ENCODE results near the gene OR10R2.
"Not testable (repeated sequence)": the region's sequence is repeated elsewhere in the genome, so short reads cannot be mapped to it uniquely, and the experiment has no call there.

Gene OR10R2, protein sequence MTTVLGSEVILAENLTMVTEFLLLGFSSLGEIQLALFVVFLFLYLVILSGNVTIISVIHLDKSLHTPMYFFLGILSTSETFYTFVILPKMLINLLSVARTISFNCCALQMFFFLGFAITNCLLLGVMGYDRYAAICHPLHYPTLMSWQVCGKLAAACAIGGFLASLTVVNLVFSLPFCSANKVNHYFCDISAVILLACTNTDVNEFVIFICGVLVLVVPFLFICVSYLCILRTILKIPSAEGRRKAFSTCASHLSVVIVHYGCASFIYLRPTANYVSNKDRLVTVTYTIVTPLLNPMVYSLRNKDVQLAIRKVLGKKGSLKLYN

GRCh38 chr1:158471920-158472319, at the start of gene OR10R2:
OR10R2 (plus strand) TSS chr1:158472220; CDS start chr1:158472326, 106 bp downstream.
- no peak for DNase-seq

DNA sequence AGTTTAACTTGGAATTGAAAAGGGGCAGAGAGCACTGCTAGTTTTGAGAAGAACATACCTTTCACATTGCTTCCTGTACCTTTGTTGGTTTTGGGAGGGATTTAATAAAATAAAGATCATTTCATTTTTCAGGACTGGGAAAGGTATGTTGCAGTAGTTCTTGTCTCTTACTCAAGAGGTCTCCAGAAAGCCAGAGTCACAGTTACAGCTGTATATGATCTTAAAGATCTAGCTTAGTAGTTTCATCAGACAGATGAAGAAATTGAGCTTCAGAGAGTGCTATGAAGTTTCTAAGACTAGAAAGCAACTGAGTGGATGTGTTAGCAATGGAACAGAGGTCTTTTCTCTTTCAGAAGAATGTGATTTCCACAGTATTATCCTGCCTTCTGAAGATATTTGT, 47.0 kb upstream of the OR10R2 start:
- DNase-seq: no peak

DNA sequence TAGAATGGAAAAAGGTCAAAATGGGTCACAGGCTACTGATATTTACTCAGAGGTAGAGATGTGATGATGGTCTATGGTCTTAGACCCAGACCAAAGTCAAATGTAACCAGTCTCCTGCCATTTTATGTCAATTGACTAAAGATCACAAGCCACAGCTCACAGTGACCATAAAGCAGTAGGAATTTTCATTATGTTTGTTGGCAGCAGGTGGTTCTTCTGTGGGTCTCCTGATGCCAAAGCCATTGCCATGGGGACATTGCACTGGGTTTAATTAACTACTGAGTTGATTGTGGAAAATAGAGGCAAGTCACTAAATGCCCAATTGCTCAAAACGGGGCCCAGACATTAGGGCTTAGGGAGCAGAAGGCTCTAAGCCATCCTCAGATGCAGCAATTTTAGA, 45.9 kb upstream of the OR10R2 start, which contains the start of gene OR10K2:
TSS of gene OR10K2 (minus strand) at position 101 of the 400 bp plus-strand sequence. CDS start 5,371 bp downstream, outside the sequence.
- no peak for DNase-seq

DNA sequence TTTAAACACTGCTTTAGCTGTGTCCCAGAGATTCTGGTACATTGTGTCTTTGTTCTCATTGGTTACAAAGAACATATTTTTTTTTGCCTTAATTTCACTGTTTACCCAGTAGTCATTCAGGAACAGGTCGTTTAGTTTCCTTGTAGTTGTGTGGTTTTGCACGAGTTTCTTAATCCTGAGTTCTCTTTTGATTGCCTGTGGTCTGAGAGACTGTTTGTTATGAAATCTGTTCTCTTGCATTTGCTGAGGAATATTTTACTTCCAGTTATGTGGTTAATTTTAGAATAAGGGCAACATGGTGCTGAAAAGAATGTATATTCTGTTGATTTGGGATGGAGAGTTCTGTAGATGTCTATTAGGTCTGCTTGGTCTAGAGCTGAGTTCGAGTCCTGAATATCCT, 41.9 kb upstream of the OR10R2 start:
- not testable (repeated sequence) for DNase-seq

GRCh38 chr1:158434741-158435140, 37.3 kb upstream of the OR10R2 start:
- DNase-seq: no peak

- no peak for DNase-seq
Observed at GRCh38 chr1:158445376-158445775, 26.6 kb upstream of the OR10R2 start.

- no peak for DNase-seq
Observed at GRCh38 chr1:158454537-158454936, 17.5 kb upstream of the OR10R2 start.

- DNase-seq: no peak
Observed at GRCh38 chr1:158457246-158457645, 14.8 kb upstream of the OR10R2 start.

- no peak for DNase-seq
Observed at GRCh38 chr1:158458263-158458662, 13.8 kb upstream of the OR10R2 start.

DNA sequence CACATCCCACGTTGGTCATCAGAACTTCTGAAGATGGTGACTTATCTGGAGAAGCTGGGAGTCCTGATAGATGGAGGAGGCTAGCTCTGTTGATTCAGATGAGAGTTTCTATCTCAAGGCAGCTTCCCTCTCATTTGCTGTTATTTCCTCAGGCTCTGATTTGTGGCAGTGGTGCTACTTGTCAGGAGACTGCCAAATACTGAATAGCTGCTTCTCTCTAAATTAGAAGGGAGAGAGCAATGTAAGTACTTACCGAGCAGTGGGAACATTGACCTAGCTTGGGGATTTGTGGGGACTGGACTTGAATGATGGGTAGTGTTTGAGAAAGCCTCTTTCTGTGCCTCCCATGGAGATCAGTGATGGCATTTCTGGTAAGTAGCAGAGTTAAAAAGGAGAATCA, 10.5 kb upstream of the OR10R2 start, which contains the start of gene OR10K1:
TSS of gene OR10K1 (plus strand) at position 301 of the 400 bp plus-strand sequence. CDS start 3,728 bp downstream, outside the sequence.
- DNase-seq: no peak

DNA sequence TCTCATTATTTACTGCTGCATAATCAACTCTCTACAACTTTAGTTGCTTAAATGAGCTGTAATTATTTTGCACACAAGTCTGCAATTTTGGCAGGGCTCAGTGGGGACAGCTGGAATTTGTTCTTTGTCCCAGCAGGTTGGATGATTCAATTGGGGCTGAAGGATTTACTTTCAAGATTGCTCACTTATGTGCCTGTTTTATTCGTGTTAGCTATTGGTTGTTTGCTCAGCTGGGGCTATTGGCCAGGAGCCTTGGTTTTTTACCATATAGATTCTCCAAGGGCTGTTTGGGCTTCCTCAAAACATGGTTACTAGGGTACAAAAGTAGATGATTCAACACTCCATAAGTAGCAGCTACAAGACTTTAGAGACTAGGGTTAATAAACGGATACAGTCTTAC, 13.4 kb downstream of the OR10R2 start:
- DNase-seq: no peak

DNA sequence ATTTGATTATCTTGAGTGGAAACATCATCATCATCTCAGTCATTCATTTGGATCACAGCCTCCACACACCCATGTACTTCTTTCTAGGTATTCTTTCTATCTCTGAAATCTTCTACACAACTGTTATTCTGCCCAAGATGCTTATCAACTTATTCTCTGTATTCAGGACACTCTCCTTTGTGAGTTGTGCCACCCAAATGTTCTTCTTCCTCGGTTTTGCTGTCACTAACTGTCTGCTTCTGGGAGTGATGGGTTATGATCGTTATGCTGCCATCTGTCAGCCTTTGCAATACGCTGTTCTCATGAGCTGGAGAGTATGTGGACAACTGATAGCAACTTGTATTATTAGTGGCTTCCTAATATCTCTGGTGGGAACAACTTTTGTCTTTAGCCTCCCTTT, 19.3 kb downstream of the OR10R2 start:
- no peak for DNase-seq

GRCh38 chr1:158493054-158493453, 21.0 kb downstream of the OR10R2 start:
- DNase-seq: no peak

DNA sequence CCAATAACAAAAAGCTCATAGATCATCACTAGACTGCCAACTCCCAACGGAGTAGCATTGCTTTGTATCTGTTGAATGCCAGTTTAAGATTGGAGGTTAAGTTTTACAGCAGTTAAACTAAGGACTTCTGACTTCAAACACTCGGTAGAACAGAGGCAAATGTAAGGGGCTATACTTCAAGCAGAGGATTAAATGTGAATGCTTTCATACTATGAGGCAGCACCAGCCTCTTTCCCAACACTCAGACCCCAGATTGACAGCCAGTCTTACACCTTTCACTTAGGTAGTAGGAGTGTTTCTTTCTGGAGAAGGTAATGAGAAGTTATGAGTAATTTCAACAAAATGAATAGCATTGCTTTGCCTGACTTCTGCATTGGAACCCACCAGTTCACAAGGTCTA, 22.8 kb downstream of the OR10R2 start:
- DNase-seq: no peak

GRCh38 chr1:158496374-158496773, 24.4 kb downstream of the OR10R2 start:
- DNase-seq: no peak

DNA sequence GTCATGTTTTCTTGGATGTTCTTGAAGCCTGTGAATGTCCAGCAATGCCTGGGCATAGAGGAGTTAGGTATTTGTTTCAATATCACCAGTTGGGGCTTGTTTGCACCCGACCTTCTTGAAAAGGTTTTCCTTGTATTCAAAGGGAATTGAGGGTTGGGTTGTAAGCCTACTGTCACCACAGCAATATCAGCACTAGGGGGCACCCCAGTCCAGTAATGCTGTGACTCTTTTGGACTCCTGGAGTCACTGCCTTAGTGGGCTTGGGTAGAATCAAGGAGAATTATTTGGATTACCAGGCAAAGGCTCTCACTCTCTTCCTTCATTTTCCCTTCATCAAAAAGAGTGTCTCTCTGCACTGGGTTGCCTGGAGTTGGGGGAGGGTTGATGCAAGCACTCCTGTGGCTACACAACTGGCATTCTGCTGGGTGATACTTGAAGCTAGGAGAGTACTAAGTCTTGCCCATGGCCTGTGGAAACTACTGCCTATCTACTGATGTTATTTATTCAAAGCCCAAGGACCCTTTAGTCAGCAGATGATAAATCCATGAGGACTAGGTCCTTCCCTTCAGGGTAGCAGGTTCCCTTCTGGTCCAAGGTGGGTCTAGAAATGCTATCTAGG, 34.5 kb downstream of the OR10R2 start:
- DNase-seq: no peak

DNA sequence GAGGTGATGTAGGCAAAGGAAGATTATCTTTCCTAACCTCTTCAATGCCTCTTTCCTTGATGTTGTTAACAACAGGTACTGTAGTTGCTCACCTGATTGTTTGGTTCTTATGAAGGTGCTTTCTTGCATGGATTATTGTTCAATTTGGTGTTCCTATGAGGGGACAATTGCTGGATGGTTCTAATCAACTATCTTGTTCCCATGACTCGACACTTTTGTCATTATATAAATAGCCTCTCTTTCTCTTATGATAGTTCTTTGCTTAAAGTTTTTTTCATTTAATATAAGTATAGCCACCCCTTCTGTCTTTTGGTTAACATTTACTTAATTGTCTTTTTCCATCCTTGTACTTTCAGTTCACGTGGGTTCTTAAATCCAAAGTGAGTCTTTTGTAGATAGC, 35.5 kb downstream of the OR10R2 start:
- no peak for DNase-seq

- no peak for DNase-seq
Observed at GRCh38 chr1:158509471-158510156, 37.6 kb downstream of the OR10R2 start.

- DNase-seq: no peak
Observed at GRCh38 chr1:158516966-158517365, 44.9 kb downstream of the OR10R2 start.

- no peak for DNase-seq
Observed at GRCh38 chr1:158520021-158520420, 48.0 kb downstream of the OR10R2 start.

GRCh38 chr1:158520955-158521665, 49.1 kb downstream of the OR10R2 start:
- no peak for DNase-seq

DNA sequence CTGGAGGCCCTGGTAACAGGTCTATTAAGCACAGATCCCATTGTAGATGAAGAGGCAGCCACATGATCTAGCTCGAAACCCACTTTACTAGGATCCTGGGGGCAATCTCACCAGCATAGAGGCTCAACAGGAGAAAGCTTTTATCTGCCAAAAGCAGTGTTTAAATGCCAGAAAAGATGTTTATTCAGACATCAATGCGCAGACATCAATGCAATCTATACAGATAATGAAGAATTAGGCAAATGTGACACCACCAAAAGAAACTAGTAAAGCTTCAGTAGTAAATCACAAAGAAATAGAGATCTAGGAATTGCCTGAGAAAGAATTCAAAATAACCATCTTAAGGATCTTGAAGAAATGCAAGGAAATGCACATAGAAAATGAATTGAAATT, 49.6 kb downstream of the OR10R2 start:
- no peak for DNase-seq

GRCh38 chr1:158527190-158527815, 55.3 kb downstream of the OR10R2 start:
- no peak for DNase-seq
